CD4-positive, alpha-beta T cell treated with Interferon gamma for 1 hour (primary cell): Measurements from ENCODE around the gene ARIH1.
"Not testable (repeated sequence)": the region's sequence is repeated elsewhere in the genome, so short reads cannot be mapped to it uniquely, and the experiment has no call there.

ENCODE experiments used
- DNase-seq: peaks from one replicate; pipeline ENCODE4 v3.0.0-alpha.2; 2020

Gene ARIH1

GRCh38 chr15:72609862-72610261, 135.7 kb downstream of the ARIH1 start:
- no peak for DNase-seq

- DNase-seq: not testable (repeated sequence)
These were observed 138.2 kb downstream of the ARIH1 start for GRCh38 chr15:72612324-72612723.

DNA sequence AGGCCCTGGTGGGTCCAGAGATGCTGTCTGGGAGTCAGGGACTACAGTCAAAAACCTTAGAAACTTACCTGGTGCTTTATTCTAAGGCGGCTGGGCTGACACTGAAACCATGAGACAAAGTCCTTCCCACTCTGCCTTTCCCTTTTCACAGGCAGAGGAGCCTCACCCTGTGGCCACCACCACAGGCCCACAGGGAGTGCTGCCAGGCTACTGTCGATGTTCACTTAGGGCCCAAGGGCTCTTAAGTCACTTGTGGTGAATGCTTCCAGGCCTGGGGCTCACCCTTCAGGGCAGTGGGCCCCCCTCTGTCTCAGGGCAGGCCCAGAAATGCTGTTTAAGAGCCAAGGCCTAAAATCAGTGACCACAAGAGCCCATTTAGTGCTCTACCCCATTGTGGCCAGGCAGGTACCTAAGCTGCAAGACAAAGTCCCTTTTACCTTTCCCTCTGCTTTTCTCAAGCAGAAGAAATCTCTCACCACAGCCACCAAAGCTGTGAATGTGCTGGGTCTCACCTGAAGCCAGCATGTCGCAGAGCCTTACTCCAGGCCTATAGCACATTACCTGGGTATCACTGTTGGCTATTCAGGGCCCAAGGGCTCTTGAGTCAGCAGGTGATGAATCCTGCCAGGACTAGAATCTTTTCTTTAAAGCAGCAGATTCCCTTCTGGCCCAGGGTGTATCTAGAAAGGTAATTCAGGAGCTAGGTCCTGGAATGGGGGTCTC, 140.8 kb downstream of the ARIH1 start:
- no peak for DNase-seq

DNA sequence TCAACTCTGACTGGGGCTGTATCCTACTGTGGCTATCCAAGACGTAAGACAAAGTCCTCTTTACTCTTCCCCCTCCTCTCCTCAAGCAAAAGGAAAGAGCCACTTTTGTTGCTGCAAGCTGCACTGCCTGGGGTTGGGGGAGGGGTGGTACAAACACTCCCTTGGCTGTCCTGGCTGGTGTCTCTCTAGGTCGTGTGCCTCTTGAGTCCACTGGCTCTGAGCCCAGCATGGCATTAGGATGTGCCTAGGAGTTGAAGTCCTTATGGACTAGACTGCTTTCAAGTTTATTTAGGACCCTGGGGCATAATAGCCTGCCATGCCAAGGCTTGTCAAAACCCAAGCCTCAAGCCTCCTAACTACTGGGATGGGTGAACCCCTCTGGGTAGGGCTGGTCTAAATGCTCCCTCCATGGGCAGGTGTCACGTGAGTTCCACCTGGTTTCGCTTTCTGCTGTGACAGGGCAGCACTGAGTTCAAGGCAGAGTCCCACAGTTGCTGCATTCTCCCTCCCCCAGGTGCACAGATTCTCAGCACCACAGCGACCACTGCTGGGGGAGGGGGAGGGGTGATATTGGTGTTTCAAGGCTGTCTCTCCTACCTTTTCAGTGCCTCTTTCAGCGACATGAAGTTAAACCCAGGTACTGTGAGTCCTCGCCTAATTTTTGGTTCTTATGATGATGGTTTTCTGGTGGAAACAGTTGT, 141.6 kb downstream of the ARIH1 start:
- DNase-seq: not testable (repeated sequence)

- no peak for DNase-seq
These were observed 142.5 kb downstream of the ARIH1 start for GRCh38 chr15:72616491-72617210.

DNA sequence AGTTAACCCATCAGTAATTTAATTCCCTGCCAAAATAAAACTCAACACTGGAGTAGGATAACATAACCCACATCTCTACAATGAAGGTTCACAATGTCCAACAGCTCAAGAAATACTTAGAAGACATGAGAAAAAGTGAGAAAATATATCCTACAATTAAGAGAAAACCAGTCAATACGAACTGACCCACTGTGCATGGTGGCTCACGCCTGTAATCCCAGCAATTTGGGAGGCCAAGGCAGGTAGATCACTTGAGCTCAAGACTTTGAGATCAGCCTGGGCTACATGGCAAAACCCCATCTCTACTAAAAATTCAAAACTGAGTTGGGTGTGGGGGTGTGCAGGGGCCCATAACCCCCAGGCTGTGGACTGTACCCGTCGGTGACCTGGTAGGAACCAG, 149.7 kb downstream of the ARIH1 start:
- not testable (repeated sequence) for DNase-seq

DNA sequence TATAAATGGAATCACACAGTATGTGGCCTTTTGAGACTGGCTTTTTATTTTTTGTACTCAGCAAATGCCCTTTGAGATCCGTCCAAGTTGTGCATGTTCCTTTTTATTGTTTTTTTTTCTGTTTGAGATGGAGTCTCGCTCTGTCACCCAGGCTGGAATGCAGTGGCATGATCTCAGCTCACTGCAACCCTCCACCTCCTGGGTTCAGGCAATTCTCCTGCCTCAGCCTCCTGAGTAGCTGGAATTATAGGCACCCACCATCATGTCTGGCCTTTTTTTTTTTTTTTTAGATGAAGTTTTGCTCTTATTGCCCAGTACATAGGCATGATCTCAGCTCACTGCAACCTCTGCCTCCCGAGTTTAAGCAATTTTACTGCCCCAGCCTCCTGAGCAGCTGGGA, 152.0 kb downstream of the ARIH1 start:
- DNase-seq: not testable (repeated sequence)

GRCh38 chr15:72628249-72629067, 154.3 kb downstream of the ARIH1 start:
- DNase-seq: not testable (repeated sequence)

DNA sequence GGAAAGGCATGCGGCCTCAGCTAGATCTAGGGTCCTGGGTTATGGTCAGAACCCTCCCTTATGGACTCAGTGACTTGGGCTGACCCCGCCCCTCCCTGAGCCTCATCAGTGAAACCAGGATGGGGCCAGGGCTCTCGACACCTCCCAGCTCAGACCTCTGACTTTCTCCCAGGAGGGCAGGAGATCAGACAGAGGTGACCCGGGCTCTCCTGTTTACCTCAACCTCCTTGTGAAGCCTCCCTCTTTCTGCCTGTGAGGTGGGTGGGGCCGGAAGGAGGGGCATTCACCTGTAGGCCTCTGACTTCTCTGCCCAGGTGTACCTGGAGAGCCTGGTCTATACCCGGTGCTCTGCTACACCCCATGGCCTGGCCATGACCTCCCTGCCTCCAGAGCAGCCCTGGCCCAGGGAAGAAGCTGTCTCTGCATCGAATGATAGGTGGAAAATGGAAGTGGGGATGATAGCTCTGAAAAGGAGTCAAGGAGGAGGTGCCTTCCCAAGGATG, 155.0 kb downstream of the ARIH1 start:
- not testable (repeated sequence) for DNase-seq

DNA sequence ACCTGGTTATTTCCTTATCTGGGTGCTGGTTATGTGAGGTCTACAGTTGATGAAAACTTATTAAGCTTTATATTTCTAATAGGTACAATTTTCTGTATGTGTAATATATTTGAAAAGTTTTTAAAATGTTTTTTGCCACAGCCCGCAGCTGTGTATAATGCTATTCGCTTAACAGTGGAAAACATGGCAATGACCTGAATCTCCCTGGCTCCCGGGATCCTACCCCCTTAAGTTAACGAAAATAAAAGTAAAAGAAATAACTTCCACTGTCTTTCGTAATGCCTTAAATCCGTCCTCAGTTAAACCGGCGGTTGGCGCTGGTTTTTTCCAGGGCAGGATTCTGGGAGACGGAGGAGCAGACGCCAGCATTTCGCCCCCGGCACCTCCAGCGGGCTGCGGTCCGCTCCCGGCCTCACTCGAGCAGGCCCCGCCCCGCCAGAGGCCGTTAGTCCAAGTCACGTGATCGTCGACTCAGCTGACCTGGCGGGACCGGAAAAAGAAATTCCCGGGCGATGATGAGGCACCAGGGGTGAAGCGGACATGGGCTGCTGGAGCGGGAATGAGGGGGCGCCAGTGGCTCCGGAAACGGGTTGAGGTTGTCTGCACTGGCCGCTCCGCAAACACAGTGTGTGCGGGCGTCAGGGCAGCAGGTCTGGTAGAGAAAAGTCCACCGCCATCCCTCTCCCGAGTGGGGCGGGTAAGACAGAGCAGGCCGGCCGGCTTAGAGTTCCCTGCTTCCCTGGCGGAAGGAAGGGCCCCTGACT, 162.6 kb downstream of the ARIH1 start:
- peak; percentile 64 for DNase-seq

DNA sequence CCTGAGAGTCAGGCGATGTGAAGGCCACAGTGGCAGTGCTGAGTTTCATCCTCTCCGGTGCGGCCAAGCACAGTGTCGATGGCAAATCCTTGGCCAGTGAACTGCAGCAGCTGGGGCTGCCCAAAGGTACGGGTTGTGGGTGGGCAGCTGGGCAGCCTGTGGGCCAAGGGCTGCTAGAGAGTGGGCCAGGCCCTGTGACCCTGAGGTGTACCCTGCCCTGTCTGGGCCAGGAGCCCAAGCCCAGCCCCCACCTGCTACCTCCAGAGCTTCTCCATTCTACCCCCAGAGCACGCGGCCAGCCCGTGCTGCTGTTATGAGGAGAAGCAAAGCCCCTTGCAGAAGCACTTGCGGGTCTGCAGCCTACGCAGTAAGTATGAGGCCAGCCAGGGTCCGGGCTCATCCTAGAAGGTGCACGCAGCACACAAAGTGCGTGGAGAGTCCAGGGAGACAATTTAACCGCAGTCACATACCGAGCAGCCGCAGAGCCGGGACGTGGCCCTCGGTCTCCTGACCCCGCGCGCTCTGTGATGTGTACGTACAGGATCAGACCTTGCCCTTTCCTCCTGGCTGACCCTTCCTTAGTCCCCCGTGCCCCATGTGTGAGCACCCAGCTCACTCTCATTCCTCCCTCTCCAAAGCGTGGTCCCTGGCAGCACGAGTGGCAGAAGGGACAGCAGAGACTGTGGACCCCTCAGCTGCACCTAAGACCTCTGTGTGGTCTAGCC, 165.8 kb downstream of the ARIH1 start:
- not testable (repeated sequence) for DNase-seq

GRCh38 chr15:72642271-72642670, 168.1 kb downstream of the ARIH1 start:
- DNase-seq: not testable (repeated sequence)

DNA sequence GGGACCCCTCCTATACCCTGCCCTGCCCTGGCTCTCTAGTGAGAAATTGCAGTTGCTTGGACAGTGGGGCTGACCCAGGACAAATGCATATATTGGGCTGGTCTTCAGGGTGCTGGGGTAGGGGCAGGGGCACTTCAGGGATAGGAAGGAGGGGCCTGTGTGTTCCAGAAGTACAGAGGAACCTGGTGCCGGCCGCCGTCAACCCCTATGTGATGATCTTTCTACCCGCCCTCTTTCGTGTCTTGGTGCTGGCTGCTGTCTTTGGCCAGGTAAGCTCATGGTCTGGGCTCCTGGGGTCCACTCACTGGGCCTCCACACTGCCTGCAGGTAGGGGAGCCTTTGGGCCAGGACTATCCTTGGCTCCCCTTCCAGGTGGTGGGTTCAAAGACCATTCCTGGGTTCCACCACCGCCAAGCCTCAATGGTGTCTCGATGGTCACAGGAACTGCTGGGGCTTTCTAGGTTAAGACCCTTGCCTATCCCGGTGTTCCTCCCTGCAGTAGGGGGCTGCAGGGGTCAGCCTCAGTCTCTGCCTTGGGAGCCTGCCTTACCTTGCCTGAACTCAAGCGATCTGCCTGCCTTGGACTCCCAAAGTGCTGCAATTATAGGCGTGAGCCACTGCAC, 174.6 kb downstream of the ARIH1 start:
- DNase-seq: not testable (repeated sequence)
